PC-9 (cell line): ENCODE measurements around the gene CST9.

Experiments
- EZH2 ChIP-seq: fragments of 200-600 bp; sonication (generic); IDR thresholded peaks from 2 replicates; pipeline ENCODE4 v1.8.0; 2017; ENCODE audit warnings: antibody characterized with exemption, low read depth
- TF ChIP-seq, protein P1 (sequence below): fragments of 200-600 bp; sonication (generic); conservative IDR thresholded peaks from 2 replicates; pipeline ENCODE4 v1.6.1; 2017; ENCODE audit warnings: mixed run types, antibody characterized with exemption, mild to moderate bottlenecking, moderate library complexity

DNA sequence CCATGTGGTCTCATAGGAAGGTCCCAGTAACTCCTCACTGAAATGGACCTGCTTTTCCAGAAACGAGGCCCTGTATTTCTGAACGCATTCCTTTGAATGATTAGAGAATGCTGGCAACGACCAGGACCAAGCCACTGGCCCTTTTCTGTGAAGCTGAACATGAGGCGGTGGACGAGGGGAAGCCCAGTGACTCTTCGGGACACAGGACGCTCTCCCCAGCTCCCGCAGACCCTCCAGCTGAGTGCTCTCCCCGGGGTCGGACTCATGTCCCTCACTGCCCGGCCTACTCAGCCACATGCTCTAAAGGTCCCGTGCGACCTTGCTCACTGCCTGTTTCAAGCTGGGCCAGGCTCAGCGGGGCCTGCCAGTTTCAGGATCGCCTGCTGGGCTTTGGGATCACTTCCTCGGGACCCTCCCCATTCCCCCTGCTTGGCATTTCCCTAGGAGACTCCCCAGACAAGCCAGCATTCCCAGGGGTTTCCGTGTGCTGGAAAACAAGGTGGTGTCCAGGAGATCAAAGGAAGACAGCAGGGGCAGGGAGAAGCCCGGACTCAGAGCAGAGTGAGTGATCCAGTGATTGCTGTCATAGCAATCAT lies 2.6 kb upstream of the CST9 start:
- TF ChIP-seq, protein P1, sequence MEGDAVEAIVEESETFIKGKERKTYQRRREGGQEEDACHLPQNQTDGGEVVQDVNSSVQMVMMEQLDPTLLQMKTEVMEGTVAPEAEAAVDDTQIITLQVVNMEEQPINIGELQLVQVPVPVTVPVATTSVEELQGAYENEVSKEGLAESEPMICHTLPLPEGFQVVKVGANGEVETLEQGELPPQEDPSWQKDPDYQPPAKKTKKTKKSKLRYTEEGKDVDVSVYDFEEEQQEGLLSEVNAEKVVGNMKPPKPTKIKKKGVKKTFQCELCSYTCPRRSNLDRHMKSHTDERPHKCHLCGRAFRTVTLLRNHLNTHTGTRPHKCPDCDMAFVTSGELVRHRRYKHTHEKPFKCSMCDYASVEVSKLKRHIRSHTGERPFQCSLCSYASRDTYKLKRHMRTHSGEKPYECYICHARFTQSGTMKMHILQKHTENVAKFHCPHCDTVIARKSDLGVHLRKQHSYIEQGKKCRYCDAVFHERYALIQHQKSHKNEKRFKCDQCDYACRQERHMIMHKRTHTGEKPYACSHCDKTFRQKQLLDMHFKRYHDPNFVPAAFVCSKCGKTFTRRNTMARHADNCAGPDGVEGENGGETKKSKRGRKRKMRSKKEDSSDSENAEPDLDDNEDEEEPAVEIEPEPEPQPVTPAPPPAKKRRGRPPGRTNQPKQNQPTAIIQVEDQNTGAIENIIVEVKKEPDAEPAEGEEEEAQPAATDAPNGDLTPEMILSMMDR = no peak
- no peak for TF ChIP-seq EZH2
